ENCODE results near the gene MSRB1. TPM values are rescaled to one million over a fixed set of nuclear protein-coding genes. Genes with fewer than 3 reads are reported as not detected.

Gene MSRB1
- total and polyA plus RNA-seq, 2 of the 13 experiments (the other 11 are each of a cell fraction or from before 2014, with no cell fraction given), result 32.1 to 75.4 TPM

GRCh38 chr16:1940273-1941161, 2.5 kb downstream of the MSRB1 start (continued):
- TF ChIP-seq ZBTB37 (CRISPR knock-in tag; IDR thresholded peaks at IDR 0.05) (peak; percentile 76), FUBP1 (CRISPR knock-in tag; IDR thresholded peaks at IDR 0.05; ENCODE audit: borderline replicate concordance) (no peak), ZNF577 (CRISPR knock-in tag; IDR thresholded peaks at IDR 0.05; ENCODE audit: borderline replicate concordance, low read depth) (no peak), KLF13 (CRISPR knock-in tag; IDR thresholded peaks at IDR 0.05) (no peak; the same call in none of the 2 replicates), ZBTB26 (CRISPR knock-in tag; IDR thresholded peaks at IDR 0.05; ENCODE audit: borderline replicate concordance) (peak; percentile 69), NFIC (IDR thresholded peaks at IDR 0.05; ENCODE audit: low read length) (no peak), PHF21A (CRISPR knock-in tag; IDR thresholded peaks at IDR 0.05) (peak; percentile 92), ZNF720 (CRISPR knock-in tag; IDR thresholded peaks at IDR 0.05) (no peak), ZNF546 (CRISPR knock-in tag; conservative IDR thresholded peaks at IDR 0.05) (0 out of 2 replicates have a peak, but pooled peaks have one; percentile 37), ASH2L (IDR thresholded peaks at IDR 0.05; ENCODE audit: insufficient read length, low read depth, low read length) (peak; percentile 98), BHLHE40 (IDR thresholded peaks at IDR 0.05; ENCODE audit: low read length) (peak; percentile 81), USF2 (IDR thresholded peaks at IDR 0.05; ENCODE audit: low read depth, low read length) (peak; percentile 43; the same call in 1 of the 2 replicates), USF2 (CRISPR knock-in tag; IDR thresholded peaks at IDR 0.05; ENCODE audit: borderline replicate concordance) (peak; percentile 44; the same call in 1 of the 2 replicates), ZMAT3 (CRISPR knock-in tag; conservative IDR thresholded peaks at IDR 0.05) (peak; percentile 75), NR2F2 (IDR thresholded peaks at IDR 0.05; ENCODE audit: borderline replicate concordance, low read depth) (peak; percentile 68; the same call in 1 of the 2 replicates), CREB1 (IDR thresholded peaks at IDR 0.05) (no peak), CREB1 (CRISPR knock-in tag; IDR thresholded peaks at IDR 0.05) (0 out of 2 replicates have a peak, but pooled peaks have one; percentile 50), TFDP1 (CRISPR knock-in tag; IDR thresholded peaks at IDR 0.05; ENCODE audit: borderline replicate concordance) (0 out of 2 replicates have a peak, but pooled peaks have one; percentile 14), KDM2A (CRISPR knock-in tag; IDR thresholded peaks at IDR 0.05; ENCODE audit: borderline replicate concordance, low read depth) (peak; percentile 42; the same call in 1 of the 2 replicates), ZNF558 (CRISPR knock-in tag; IDR thresholded peaks at IDR 0.05; ENCODE audit: borderline replicate concordance) (no peak), ELF4 (CRISPR knock-in tag; IDR thresholded peaks at IDR 0.05; ENCODE audit: borderline replicate concordance) (no peak)

Measured in HepG2 (cell line).